HL-60 (cell line): ENCODE data around the gene RBBP7.

Experiments
- GABPA ChIP-seq: IDR thresholded peaks from 2 replicates; pipeline ENCODE4 v1.6.1; 2012; ENCODE audit warnings: low read depth
- POLR2AphosphoS5 ChIP-seq: IDR thresholded peaks from 2 replicates; pipeline ENCODE4 v1.6.1; 2012; ENCODE audit warnings: low read depth
- TF ChIP-seq, protein P1 (sequence below): IDR thresholded peaks from one replicate; pipeline ENCODE4 v1.5.1; 2011; ENCODE audit warnings: low read length, control low read depth, inconsistent platforms; ENCODE audit not compliant: insufficient read depth

DNA sequence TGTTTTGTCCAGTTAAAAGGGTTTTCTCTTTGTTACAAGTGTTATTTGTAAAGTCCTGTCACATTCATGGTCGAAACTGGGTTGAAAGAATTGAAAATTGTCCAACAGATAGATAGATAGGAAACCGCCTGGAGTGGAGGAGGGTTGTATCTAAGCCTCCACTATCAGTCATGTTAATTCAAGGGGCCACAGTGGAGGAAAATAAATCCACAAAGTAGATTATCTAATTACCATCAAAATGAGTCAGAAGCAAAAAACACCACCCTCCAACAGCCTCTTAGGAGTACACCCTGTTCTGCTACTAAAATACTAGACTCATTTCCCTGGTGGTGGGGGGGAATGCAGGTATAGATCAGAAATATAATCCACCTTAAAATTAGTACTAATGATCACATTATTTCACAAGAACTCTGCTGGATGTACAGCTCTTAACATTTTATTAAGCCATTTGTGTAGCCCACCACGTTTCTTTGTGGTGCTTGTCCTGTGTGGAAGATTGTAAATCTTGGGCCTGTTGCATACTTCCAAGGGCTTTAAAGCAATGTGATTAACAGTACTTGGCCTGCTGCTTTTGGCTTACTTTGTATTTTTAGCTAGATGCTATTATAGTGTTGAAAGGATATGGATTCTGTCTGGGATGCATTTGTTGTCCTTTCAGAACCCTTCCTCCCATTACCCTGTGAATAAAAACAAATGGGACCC is 26.8 kb downstream of the RBBP7 start:
- TF ChIP-seq, protein P1, sequence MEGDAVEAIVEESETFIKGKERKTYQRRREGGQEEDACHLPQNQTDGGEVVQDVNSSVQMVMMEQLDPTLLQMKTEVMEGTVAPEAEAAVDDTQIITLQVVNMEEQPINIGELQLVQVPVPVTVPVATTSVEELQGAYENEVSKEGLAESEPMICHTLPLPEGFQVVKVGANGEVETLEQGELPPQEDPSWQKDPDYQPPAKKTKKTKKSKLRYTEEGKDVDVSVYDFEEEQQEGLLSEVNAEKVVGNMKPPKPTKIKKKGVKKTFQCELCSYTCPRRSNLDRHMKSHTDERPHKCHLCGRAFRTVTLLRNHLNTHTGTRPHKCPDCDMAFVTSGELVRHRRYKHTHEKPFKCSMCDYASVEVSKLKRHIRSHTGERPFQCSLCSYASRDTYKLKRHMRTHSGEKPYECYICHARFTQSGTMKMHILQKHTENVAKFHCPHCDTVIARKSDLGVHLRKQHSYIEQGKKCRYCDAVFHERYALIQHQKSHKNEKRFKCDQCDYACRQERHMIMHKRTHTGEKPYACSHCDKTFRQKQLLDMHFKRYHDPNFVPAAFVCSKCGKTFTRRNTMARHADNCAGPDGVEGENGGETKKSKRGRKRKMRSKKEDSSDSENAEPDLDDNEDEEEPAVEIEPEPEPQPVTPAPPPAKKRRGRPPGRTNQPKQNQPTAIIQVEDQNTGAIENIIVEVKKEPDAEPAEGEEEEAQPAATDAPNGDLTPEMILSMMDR, result no peak
- TF ChIP-seq POLR2AphosphoS5 (no peak), GABPA (no peak)
